ENCODE results near the gene NADSYN1. TPM values are rescaled to one million over a fixed set of nuclear protein-coding genes. Genes with fewer than 3 reads are reported as not detected.

NADSYN1 gene
- total RNA-seq, 1 experiment from 2014 or later, result 58.2 TPM

- TF ChIP-seq, protein P1, sequence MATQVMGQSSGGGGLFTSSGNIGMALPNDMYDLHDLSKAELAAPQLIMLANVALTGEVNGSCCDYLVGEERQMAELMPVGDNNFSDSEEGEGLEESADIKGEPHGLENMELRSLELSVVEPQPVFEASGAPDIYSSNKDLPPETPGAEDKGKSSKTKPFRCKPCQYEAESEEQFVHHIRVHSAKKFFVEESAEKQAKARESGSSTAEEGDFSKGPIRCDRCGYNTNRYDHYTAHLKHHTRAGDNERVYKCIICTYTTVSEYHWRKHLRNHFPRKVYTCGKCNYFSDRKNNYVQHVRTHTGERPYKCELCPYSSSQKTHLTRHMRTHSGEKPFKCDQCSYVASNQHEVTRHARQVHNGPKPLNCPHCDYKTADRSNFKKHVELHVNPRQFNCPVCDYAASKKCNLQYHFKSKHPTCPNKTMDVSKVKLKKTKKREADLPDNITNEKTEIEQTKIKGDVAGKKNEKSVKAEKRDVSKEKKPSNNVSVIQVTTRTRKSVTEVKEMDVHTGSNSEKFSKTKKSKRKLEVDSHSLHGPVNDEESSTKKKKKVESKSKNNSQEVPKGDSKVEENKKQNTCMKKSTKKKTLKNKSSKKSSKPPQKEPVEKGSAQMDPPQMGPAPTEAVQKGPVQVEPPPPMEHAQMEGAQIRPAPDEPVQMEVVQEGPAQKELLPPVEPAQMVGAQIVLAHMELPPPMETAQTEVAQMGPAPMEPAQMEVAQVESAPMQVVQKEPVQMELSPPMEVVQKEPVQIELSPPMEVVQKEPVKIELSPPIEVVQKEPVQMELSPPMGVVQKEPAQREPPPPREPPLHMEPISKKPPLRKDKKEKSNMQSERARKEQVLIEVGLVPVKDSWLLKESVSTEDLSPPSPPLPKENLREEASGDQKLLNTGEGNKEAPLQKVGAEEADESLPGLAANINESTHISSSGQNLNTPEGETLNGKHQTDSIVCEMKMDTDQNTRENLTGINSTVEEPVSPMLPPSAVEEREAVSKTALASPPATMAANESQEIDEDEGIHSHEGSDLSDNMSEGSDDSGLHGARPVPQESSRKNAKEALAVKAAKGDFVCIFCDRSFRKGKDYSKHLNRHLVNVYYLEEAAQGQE (IDR thresholded peaks at IDR 0.05; ENCODE audit: low read depth), result no peak
- TF ChIP-seq POLR2A (IDR thresholded peaks at IDR 0.05; ENCODE audit: borderline replicate concordance, extremely low read depth, insufficient read depth, insufficient read length), result no peak
Measured at GRCh38 chr11:71407356-71407755, 45.6 kb upstream of the NADSYN1 start (continued).

DNA sequence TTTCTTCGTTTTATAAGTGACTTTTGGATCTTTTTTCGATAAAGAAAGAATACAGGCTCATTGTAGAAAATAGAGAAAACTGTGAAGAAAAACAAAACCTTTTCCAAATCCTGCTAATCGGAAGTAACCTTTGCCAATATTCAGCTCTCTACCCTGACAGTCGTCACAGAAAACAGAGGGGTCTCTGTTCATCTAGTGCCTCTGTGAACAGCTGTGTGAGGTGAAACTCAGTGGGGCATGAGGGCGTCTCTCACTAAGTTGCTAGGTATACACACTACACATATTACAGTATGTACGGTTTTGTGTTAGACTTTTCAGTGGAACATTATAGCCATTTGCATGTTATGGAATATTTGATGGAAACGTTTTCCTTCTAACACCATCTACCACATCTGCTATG, 44.2 kb upstream of the NADSYN1 start:
- POLR2A ChIA-PET, result no interaction called here

More for the DNA sequence above, 44.2 kb upstream of the NADSYN1 start:
- RAD21 ChIA-PET (ENCODE audit: low non-redundant PET in 1 of 2, low total read pairs in 2 of 2, uncharacterized antibody in 2 of 2, unreplicated experiment in 2 of 2), result no interaction called here
- Histone ChIP-seq H3K9me3 (ENCODE audit: control insufficient read depth in 1 of 2, insufficient read depth in 1 of 2, low read depth in 1 of 2, low read length in 2 of 2) (no peaks in the 10 kb centered on the region), H3K4me1 (ENCODE audit: control insufficient read depth in 1 of 2, insufficient read depth in 2 of 2, low read length in 2 of 2) (no peaks in the 10 kb centered on the region), H3K27me3 (ENCODE audit: insufficient read depth, low read length) (peaks cover under 1% of the 10 kb centered on the region; the same call in 1 of the 2 replicates), H3K4me2 (ENCODE audit: low read length) (no peak overlapping the region), H3K4me3 (replicated peaks in 1 of 2; ENCODE audit: low read depth in 1 of 2, low read length in 2 of 2) (no peak overlapping the region), H3K9me2 (ENCODE audit: insufficient read depth) (no peaks in the 10 kb centered on the region), H3K36me3 (ENCODE audit: control insufficient read depth in 1 of 2, insufficient read depth in 2 of 2, low read length in 2 of 2) (no peaks in the 10 kb centered on the region), H4K20me1 (ENCODE audit: insufficient read depth) (no peaks in the 10 kb centered on the region), H2AFZ (ENCODE audit: low read depth, low read length, poor library complexity, severe bottlenecking) (no peak overlapping the region), H3K79me2 (ENCODE audit: insufficient read depth, low read length) (no peaks in the 10 kb centered on the region), H3K27ac (ENCODE audit: low read depth, low read length) (no peak overlapping the region), H3K9ac (ENCODE audit: low read length) (no peak overlapping the region)
- DNase-seq (ENCODE audit: low read depth, low spot score), result no peak
- TF ChIP-seq CBX3 (IDR thresholded peaks at IDR 0.05; ENCODE audit: low read depth), result no peak
- TF ChIP-seq, protein P2, sequence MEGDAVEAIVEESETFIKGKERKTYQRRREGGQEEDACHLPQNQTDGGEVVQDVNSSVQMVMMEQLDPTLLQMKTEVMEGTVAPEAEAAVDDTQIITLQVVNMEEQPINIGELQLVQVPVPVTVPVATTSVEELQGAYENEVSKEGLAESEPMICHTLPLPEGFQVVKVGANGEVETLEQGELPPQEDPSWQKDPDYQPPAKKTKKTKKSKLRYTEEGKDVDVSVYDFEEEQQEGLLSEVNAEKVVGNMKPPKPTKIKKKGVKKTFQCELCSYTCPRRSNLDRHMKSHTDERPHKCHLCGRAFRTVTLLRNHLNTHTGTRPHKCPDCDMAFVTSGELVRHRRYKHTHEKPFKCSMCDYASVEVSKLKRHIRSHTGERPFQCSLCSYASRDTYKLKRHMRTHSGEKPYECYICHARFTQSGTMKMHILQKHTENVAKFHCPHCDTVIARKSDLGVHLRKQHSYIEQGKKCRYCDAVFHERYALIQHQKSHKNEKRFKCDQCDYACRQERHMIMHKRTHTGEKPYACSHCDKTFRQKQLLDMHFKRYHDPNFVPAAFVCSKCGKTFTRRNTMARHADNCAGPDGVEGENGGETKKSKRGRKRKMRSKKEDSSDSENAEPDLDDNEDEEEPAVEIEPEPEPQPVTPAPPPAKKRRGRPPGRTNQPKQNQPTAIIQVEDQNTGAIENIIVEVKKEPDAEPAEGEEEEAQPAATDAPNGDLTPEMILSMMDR (IDR thresholded peaks at IDR 0.05 in 2 of 3, conservative IDR thresholded peaks at IDR 0.05 in 1 of 3; ENCODE audit: borderline replicate concordance in 1 of 3, insufficient read depth in 1 of 3, low read depth in 2 of 3, low read length in 2 of 3), result no peak
- TF ChIP-seq SRF (IDR thresholded peaks at IDR 0.05; ENCODE audit: low read depth), result no peak
- TF ChIP-seq YY1 (IDR thresholded peaks at IDR 0.05; ENCODE audit: extremely low read depth, insufficient replicate concordance, low read depth, low read length), result no peak
- CTCF ChIA-PET, result no interaction called here
- no peak for ATAC-seq
- intact Hi-C loops (cut with micrococcal nuclease), result no loop called here
- no TSS peak for BruUV-seq (replicated peaks)

Data from HCT116 (cell line).